Stimulated activated effector memory CD8-positive, alpha-beta T cell treated with anti-CD3 and anti-CD28 coated beads, Interleukin-12 subunit alpha, Interleukin-12 subunit beta, amount 100 ng/mL, for 72 hours (primary cell): ENCODE measurements around the gene MEG3.

Source experiments
- ATAC-seq: fragments of 150-1000 bp; cut with Tn5 transposase; 2 replicates; pipeline ENCODE4 v1.10.0; 2021
- DNase-seq, 2 donors: peaks; one replicate each; pipeline ENCODE4 v3.0.0; 2021 to 2022; ENCODE audit warnings: low spot score in 2 of 2
- H3K27ac Mint-ChIP-seq: one replicate; pipeline ENCODE4 v1.8.0; 2022; ENCODE audit warnings: mild to moderate bottlenecking, mixed read lengths
- H3K36me3 Mint-ChIP-seq: one replicate; pipeline ENCODE4 v1.8.0; 2022; ENCODE audit warnings: mild to moderate bottlenecking, mixed read lengths
- H3K4me1 Mint-ChIP-seq: one replicate; pipeline ENCODE4 v1.8.0; 2022; ENCODE audit warnings: mixed read lengths
- H3K4me3 Mint-ChIP-seq: one replicate; pipeline ENCODE4 v1.8.0; 2022; ENCODE audit warnings: mild to moderate bottlenecking, mixed read lengths
- H3K9me3 Mint-ChIP-seq: one replicate; pipeline ENCODE4 v1.8.0; 2022; ENCODE audit warnings: mixed read lengths

MEG3 gene

DNA sequence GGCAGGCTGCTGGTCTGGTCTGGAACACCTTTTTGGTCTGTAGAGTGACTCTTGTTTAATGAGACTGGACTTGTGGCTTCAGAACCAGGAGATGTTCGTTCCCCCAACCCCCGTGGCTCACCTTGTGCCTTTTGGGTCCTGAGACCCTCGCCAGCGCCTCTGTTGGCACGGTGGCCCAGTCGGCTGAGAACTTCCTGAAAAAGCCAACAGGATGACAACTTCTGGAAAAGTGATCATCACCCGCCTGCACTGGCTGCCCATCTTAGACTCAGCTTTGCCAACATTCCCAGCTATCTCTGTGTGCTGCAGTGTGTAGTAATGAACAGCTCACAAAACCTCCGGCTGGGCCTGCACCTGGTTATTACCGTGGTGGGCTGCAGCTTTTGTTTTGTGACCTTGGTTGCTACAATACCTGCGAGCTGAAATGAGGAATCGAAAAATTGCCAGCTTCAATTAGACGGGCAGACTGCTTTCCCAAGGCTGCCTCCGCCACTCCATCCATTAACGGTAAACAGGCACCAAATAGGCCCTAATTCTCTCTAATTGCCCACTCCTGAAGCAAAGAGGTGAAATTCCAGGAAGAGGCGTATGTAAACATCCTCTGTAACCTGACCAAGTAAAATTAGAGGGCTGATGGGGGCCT lies 16.0 kb downstream of the MEG3 start:
- no peak for ATAC-seq
- Mint-ChIP-seq H3K9me3 (no peaks in the 10 kb centered on the region), H3K4me3 (no peak overlapping the region), H3K4me1 (no peaks in the 10 kb centered on the region), H3K27ac (no peak overlapping the region), H3K36me3 (no peaks in the 10 kb centered on the region)
- DNase-seq = no peak

- Mint-ChIP-seq H3K4me3 (no peak overlapping the region), H3K36me3 (no peaks in the 10 kb centered on the region), H3K9me3 (no peaks in the 10 kb centered on the region), H3K27ac (no peak overlapping the region), H3K4me1 (no peaks in the 10 kb centered on the region)
- no peak for ATAC-seq
- DNase-seq = no peak
These were observed 16.9 kb downstream of the MEG3 start for GRCh38 chr14:100842799-100843198.

GRCh38 chr14:100844082-100844408 lies 18.1 kb downstream of the MEG3 start:
- peak; percentile 24 for ATAC-seq
- no peaks in the 10 kb centered on the region for H3K4me1 Mint-ChIP-seq
- no peak overlapping the region for H3K4me3 Mint-ChIP-seq
- H3K27ac Mint-ChIP-seq = no peak overlapping the region
- no peaks in the 10 kb centered on the region for H3K9me3 Mint-ChIP-seq
- DNase-seq = no peak
- H3K36me3 Mint-ChIP-seq = no peaks in the 10 kb centered on the region

DNA sequence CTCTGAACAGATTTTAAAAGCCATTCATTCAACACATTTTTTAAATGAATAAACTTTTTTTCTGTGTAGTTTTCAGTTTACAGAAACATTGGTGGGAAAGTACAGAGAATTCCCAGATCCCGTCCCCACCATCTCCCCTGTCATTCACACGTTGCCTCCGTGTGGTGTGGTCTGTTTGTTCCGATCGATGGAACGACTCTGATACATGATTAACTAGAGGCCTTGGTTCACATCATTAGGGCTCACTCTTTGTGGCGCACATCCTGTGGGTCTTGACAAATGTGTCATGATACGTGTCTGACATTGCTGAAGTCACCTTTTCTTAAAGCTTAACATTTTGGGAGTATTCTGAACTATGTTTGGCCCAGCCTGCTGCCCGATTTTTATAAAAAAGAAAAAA lies 18.5 kb downstream of the MEG3 start:
- no peaks in the 10 kb centered on the region for H3K4me1 Mint-ChIP-seq
- no peak overlapping the region for H3K4me3 Mint-ChIP-seq
- no peaks in the 10 kb centered on the region for H3K9me3 Mint-ChIP-seq
- no peaks in the 10 kb centered on the region for H3K36me3 Mint-ChIP-seq
- H3K27ac Mint-ChIP-seq = no peak overlapping the region
- ATAC-seq = no peak
- DNase-seq = no peak

DNA sequence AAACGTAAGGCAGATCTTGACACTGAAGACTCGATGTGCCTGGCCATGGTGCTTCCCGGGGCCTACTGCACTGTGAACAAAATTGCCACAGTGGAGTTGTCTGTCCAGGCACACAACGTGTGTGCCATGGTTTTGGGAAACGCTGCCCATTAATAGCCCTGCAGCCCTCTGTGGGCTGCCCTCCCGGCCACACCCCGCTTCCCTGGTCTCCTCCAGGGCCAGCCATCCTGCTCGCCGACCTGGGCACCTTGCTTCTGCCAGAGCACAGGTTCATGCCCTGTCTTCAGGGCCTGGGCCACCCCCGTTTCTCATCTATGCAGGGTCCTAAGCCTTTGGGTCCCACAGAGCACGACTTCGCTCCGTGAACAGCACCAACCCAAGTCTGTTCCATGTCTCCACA lies 18.9 kb downstream of the MEG3 start:
- Mint-ChIP-seq H3K27ac (no peak overlapping the region), H3K4me3 (no peak overlapping the region), H3K4me1 (no peaks in the 10 kb centered on the region), H3K36me3 (no peaks in the 10 kb centered on the region), H3K9me3 (no peaks in the 10 kb centered on the region)
- DNase-seq (no peak), ATAC-seq (no peak)

- DNase-seq (no peak), ATAC-seq (no peak)
- H3K27ac Mint-ChIP-seq = no peak overlapping the region
- no peaks in the 10 kb centered on the region for H3K4me1 Mint-ChIP-seq
- H3K36me3 Mint-ChIP-seq = no peaks in the 10 kb centered on the region
- no peak overlapping the region for H3K4me3 Mint-ChIP-seq
- H3K9me3 Mint-ChIP-seq = no peaks in the 10 kb centered on the region
These were observed 19.4 kb downstream of the MEG3 start for GRCh38 chr14:100845341-100845740.

DNA sequence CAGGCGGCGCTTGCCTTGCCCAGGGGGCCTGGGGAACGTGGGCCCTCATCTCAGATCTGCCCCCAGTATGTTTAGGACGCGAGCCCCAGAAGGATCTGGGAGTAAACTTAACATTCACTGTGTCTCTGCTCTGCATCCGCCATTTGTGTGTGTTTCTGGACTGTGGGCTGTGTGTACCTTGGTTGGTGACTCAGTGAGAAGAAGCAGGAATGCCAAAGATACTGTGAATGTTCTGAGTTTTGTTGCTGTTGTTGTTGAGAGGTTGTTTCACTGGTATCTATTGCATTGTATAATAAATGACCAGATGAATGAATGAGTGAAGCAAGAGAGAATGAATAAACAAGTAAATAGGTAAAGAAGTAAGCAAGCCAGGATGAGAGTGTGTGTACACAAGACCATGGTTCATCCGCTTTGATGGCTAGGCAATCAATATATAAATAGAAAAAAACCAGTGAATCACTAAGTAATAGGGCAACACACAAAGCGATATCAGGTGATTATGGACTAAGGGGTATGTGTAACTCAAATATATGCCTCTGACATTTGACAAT lies 20.5 kb downstream of the MEG3 start:
- ATAC-seq (no peak), DNase-seq (no peak)
- Mint-ChIP-seq H3K9me3 (no peaks in the 10 kb centered on the region), H3K27ac (no peak overlapping the region), H3K4me3 (no peak overlapping the region), H3K36me3 (no peaks in the 10 kb centered on the region), H3K4me1 (no peaks in the 10 kb centered on the region)

DNA sequence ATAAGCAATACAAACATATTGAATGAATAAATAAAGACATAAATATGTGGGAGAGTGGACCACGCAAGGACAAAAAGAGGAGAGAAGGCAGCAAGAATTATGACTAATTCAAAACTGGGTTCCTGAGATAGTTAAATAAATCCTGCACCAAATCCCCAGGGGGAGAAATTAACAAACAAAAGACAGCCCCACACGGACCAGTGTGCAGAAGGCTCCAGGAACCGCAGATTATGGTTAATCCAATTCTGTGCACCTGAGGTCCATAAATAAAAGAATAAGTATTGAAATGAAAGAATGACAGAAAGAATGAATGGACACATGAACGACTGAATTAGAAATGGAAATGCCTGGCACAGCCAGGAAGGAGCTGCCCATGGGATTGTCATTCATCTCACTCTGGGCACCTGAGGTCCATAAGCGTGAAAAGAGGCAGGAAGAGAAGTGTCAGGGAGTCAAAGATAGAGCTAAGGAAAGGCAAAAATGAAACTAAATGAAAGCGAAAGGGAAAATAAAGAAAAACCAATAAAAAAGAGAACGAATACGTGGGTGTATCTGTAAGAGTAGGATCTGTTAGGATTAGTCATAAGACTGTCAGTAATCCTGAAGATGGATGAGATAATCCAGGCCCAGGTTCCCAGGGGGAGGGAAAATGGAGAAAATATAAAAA lies 23.3 kb downstream of the MEG3 start:
- no peaks in the 10 kb centered on the region for H3K4me1 Mint-ChIP-seq
- H3K9me3 Mint-ChIP-seq = no peaks in the 10 kb centered on the region
- H3K27ac Mint-ChIP-seq = no peak overlapping the region
- H3K36me3 Mint-ChIP-seq = no peaks in the 10 kb centered on the region
- no peak overlapping the region for H3K4me3 Mint-ChIP-seq
- DNase-seq (no peak), ATAC-seq (no peak)

DNA sequence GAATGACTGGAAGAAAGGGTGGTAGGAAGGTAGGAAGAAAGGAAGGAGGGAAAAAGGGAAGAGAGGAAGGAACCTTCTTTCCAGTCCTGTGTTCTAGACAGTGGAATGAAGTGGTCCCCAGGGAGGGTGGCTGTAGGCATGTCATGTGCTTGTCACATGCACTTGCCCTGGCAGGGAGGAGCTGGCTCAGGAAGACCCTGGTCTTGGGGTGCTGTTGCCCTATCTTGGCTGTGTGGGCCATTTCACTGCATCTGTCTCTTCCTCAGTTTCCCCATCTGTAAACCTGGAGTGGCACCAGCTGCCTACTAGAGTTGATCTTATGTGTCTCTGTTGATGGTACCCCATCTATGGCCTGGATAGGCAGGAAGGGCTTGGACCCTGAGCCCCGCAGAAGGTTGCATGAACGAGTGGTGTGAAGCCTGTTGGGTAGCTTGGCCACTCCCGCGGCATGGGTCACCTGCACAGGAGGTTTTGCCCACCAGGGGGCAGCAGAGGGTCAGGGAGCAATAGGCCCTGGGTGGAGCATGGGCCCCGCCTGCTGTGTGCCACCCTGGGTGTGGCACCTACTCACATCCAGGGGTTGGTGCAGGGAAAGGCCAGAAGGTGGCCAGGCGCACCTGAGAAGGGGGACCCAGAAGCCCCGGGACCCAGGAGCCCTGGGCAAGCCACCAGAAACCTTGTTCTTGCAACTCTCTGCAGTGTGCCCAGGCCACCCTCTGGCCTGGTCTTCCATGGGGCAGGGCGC lies 25.1 kb downstream of the MEG3 start:
- ATAC-seq (peak; percentile 81), DNase-seq (peak; percentile 82 to 91)
- no peaks in the 10 kb centered on the region for H3K9me3 Mint-ChIP-seq
- no peak overlapping the region for H3K27ac Mint-ChIP-seq
- no peaks in the 10 kb centered on the region for H3K36me3 Mint-ChIP-seq
- H3K4me1 Mint-ChIP-seq = no peaks in the 10 kb centered on the region
- H3K4me3 Mint-ChIP-seq = no peak overlapping the region

- ATAC-seq (no peak), DNase-seq (no peak)
- H3K36me3 Mint-ChIP-seq = no peaks in the 10 kb centered on the region
- H3K4me3 Mint-ChIP-seq = no peak overlapping the region
- H3K4me1 Mint-ChIP-seq = no peaks in the 10 kb centered on the region
- no peak overlapping the region for H3K27ac Mint-ChIP-seq
- no peaks in the 10 kb centered on the region for H3K9me3 Mint-ChIP-seq
These were observed 25.6 kb downstream of the MEG3 start for GRCh38 chr14:100851586-100851916.

GRCh38 chr14:100851946-100852620 lies 26.2 kb downstream of the MEG3 start:
- ATAC-seq (no peak), DNase-seq (no peak)
- no peak overlapping the region for H3K27ac Mint-ChIP-seq
- no peaks in the 10 kb centered on the region for H3K36me3 Mint-ChIP-seq
- H3K9me3 Mint-ChIP-seq = no peaks in the 10 kb centered on the region
- H3K4me1 Mint-ChIP-seq = no peaks in the 10 kb centered on the region
- H3K4me3 Mint-ChIP-seq = no peak overlapping the region

GRCh38 chr14:100854435-100854834 lies 28.5 kb downstream of the MEG3 start:
- no peak for DNase-seq
- Mint-ChIP-seq H3K36me3 (no peaks in the 10 kb centered on the region), H3K4me1 (no peaks in the 10 kb centered on the region), H3K27ac (no peak overlapping the region), H3K9me3 (no peaks in the 10 kb centered on the region), H3K4me3 (no peak overlapping the region)
- no peak for ATAC-seq

DNA sequence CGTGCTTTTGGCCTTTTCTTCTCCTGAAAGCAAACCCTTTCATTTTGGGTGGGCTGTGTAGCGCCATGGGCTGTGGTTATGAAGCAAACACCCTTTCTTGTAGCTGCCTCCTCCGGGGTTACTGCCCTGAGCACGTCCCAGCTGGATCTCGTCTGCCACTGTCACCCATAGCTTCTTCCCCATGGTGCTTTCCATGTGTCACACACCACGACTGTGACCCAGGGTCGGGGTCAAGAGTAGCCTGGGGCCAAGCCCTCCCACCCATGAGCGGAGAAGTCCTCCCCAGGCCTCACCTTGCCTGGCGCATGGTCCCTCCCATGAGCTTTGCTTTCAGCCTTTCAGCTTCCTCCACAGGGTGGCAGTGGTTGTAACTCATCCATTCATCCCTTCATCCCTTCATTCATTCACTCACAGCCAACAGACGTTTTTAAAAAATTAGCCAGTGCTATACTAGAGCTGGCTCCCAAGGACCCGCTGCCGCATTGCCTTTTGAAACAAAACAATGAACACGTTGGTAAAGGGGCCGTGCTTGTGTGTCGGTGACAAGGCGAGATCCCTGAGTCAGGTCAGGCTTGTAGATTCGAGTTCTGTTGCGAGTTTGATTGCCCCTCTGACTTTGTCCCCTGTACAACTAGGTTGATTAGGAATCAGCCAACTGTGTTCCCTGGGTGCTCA lies 29.5 kb downstream of the MEG3 start:
- H3K36me3 Mint-ChIP-seq = no peaks in the 10 kb centered on the region
- H3K27ac Mint-ChIP-seq = no peak overlapping the region
- DNase-seq = no peak
- H3K4me3 Mint-ChIP-seq = no peak overlapping the region
- H3K4me1 Mint-ChIP-seq = no peaks in the 10 kb centered on the region
- no peaks in the 10 kb centered on the region for H3K9me3 Mint-ChIP-seq
- ATAC-seq = no peak

GRCh38 chr14:100856056-100856950 lies 30.4 kb downstream of the MEG3 start:
- ATAC-seq = no peak
- Mint-ChIP-seq H3K4me3 (no peak overlapping the region), H3K27ac (no peak overlapping the region), H3K36me3 (no peaks in the 10 kb centered on the region), H3K9me3 (no peaks in the 10 kb centered on the region), H3K4me1 (no peaks in the 10 kb centered on the region)
- DNase-seq = no peak
